ENCODE measurements around the gene TFAP2C.

The TFAP2C gene

GRCh38 chr20:56628873-56629463 lies at the start of gene TFAP2C:
Gene TFAP2C, plus strand, starts transcription at chr20:56629306. Its CDS starts 239 bp downstream, at chr20:56629545.
- no peak for DNase-seq

DNA sequence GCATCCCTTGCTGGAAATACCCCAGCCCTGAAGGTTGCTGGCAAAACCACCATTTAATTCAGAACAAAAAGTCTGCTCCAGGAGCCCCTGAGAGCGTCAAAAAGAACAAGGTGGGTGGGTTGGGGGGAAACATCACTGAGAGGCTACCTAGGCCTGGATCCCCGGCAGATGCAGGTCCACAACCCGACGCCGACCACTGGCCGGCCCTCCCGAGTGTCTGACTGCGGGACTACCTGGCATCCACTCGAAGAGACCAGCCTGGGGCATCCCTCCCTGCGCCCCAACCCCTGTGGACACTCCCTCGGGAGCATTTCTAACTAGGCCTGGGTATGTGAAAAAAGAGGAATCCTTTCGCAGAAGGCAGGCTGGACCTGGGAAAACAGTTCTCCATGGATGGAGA lies 48.9 kb upstream of the TFAP2C start:
- no peak for DNase-seq

DNA sequence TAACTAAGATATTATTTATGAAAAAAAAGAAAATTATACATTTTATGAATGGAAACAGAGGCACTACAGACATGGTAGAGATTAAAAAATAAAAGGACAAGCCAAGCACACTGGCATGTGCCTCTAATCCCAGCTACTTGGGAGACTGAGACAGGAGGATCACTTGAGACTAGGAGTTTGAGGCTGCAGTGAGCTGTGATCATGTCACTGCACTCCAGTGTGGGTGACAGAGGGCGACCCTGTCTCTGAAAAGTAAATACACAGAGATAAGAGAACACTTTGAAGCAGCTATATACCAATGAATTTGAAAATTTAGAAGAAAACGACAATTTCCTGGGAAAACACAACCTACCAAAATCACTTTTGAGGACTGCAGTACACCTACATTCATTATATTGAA lies 47.4 kb upstream of the TFAP2C start:
- DNase-seq: no peak

- DNase-seq: no peak
Measured at GRCh38 chr20:56582542-56582941, 46.6 kb upstream of the TFAP2C start.

GRCh38 chr20:56584916-56585315 lies 44.2 kb upstream of the TFAP2C start:
- no peak for DNase-seq

DNA sequence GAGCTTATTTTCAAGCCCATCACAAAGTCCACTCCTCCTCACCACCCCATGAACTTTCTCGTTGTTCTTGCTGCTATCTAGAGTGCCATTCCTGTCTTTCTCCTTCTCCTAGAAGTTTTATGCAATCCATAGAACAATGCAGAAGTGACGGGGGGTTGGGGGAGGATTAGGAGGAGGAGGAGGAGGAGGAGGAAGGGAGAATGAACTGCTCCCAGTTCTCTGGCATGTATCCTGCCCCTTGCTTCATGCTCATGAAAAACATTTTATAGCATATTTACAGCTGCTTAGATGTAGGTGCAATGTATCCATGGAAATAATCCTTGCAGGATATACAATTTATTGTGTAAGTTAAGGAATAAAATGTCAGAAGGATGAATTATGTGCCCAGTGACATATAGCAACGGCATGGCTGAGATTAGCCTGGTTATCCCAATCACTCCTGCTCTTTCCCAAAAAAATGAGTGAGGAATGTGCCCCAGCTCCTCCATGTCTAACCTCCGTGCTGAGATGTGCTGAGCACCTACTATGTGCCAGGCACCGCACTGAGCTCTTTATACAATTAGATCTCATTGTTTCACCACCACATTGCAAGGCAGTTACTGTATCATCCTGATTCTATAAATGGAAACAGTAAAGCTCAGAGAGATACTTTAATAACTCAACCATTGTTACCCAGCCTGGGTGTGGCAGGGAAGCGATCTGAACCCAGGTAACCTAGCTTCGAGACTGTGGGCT lies 41.6 kb upstream of the TFAP2C start:
- no peak for DNase-seq

DNA sequence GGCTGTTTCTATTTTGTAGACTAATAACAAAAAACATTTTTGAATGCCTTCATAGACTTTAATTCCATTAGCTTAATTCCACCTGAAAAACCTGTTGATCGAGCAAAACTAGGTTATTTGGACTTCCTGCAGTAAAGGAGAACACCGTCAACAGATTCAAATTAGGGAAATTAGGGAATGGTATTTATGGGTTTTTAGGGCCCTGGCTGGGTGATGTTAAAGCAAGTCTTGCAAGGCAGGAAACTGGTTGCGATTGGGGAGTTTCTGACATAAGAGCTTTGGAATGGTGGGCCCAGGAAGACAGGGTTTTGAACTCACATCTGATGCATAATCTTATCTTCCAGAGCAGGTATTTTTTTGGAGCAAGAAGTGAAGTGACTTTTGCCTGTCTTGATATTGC lies 40.1 kb upstream of the TFAP2C start:
- DNase-seq: no peak

GRCh38 chr20:56589633-56590032 lies 39.5 kb upstream of the TFAP2C start:
- no peak for DNase-seq

DNA sequence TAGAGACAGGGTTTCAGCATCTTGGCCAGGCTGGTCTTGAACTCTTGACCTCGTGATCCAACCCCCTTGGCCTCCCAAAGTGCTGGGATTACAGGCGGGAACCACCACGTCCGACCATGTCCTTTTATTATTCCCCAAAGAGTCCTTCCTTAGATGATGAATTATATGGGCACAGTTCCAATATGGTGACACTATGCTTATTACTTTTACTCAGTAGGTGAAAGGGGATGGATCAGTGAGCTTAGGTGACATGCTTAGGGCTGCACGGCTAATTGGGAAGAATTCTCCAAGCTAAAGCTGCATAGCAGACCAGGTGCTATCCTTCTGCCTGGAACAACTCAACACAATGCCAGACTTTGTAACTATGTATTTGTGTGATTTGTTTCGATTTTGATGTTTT lies 38.2 kb upstream of the TFAP2C start:
- no peak for DNase-seq

DNA sequence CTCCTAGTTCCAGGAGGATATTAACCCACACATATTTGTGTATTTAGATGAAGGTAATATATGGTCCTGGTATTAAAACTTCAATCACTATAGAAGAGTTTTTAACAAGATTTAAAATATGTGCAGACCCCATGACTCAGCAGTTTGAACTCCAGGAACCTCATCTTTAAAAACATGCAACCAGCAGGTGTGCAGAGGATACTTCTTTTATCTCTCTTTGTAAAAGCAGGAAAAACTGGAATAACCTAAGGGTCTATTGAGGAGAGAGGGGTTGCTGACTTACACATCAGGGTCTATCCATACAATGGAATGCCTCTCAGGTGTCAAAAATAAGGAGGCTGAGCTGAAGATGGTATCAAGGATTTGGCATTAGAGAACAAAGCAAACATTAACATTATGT lies 36.9 kb upstream of the TFAP2C start:
- no peak for DNase-seq

- no peak for DNase-seq
Measured at GRCh38 chr20:56592817-56593216, 36.3 kb upstream of the TFAP2C start.

GRCh38 chr20:56595746-56596475 lies 33.2 kb upstream of the TFAP2C start:
- DNase-seq: no peak

GRCh38 chr20:56601166-56601565 lies 27.9 kb upstream of the TFAP2C start:
- DNase-seq: no peak

- no peak for DNase-seq
Measured at GRCh38 chr20:56604673-56605072, 24.4 kb upstream of the TFAP2C start.

- no peak for DNase-seq
Measured at GRCh38 chr20:56605261-56605996, 23.7 kb upstream of the TFAP2C start.

GRCh38 chr20:56606174-56606945 lies 22.7 kb upstream of the TFAP2C start:
- no peak for DNase-seq

- no peak for DNase-seq
Measured at GRCh38 chr20:56607061-56607704, 21.9 kb upstream of the TFAP2C start.

- no peak for DNase-seq
Measured at GRCh38 chr20:56608376-56608775, 20.7 kb upstream of the TFAP2C start.

- DNase-seq: no peak
Measured at GRCh38 chr20:56609321-56609720, 19.8 kb upstream of the TFAP2C start.

DNA sequence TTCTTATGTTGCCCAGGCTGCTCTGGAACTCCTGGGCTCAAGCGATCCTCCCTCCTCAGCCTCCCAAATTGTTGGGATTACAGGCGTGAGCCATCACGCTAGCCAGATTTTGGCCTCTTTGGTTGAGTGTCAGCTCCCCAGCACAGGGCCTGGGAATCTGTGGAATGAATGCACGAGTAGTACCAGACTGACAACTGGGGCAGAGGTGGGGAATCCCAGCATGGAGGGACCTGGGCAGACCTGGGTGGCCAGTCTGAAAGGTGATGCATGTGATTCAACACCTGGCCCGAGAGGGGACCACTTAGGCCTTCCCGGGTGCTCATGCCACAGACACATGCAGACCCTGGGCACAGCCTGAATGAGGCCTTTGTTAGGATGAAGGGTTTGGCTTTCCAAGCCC lies 19.0 kb upstream of the TFAP2C start:
- DNase-seq: no peak

- no peak for DNase-seq
Measured at GRCh38 chr20:56614196-56614595, 14.9 kb upstream of the TFAP2C start.

DNA sequence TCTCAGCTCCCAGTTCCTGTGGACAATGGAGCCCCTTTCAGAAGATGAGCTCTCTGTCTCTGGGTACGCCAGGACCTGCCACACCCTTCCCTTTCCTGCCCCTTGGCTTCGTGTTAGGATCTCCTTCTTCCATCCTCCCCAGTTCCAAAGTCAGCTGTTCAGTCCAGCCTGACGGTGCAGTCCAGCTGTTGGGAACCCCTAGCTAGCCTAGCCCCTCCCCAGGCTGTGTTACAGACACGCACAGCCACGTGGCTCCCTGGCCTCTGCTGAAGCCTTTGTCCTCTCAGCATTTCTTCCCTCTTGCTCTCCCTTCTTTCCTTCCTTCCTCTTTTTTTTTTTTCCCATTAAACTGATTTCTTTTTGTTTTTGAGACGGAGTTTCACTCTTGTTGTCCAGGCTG lies 12.4 kb upstream of the TFAP2C start:
- DNase-seq: no peak

All from SIG-M5 (cell line).